HEK293T (cell line): ENCODE results near the gene SMC1A.
A peak's percentile ranks its signal among the peaks of the same experiment; 100 is the strongest.
"Not testable (repeated sequence)": the region's sequence is repeated elsewhere in the genome, so short reads cannot be mapped to it uniquely, and the experiment has no call there.

ENCODE experiments used
- CTCF ChIA-PET: fragments of 350-600 bp; formaldehyde crosslinking; extraction: SDS; loops from one replicate; lab custom pipeline; 2021; ENCODE audit warnings: antibody characterized with exemption, inconsistent platforms; lab: Yijun Ruan, JAX
- POLR2A ChIA-PET: fragments of 350-600 bp; formaldehyde crosslinking; extraction: SDS; loops from one replicate; lab custom pipeline; 2020; ENCODE audit warnings: antibody characterized with exemption, inconsistent platforms; lab: Yijun Ruan, JAX
- DNase-seq: peaks from one replicate; pipeline ENCODE4 v3.0.0; 2012; ENCODE audit warnings: mixed read lengths; ENCODE audit errors: extremely low spot score
- ARNT ChIP-seq: fragments of 450-650 bp; IDR thresholded peaks from 2 replicates; pipeline ENCODE4 v1.6.1; 2017; ENCODE audit warnings: mild to moderate bottlenecking
- BHLHE40 ChIP-seq: fragments of 450-650 bp; IDR thresholded peaks from 2 replicates; pipeline ENCODE4 v1.6.1; 2016; ENCODE audit warnings: mild to moderate bottlenecking, moderate library complexity, borderline replicate concordance
- CTBP1 ChIP-seq: fragments of 450-650 bp; IDR thresholded peaks from 2 replicates; pipeline ENCODE4 v1.6.1; 2016; ENCODE audit warnings: borderline replicate concordance
- ELF4 ChIP-seq: fragments of 450-650 bp; IDR thresholded peaks from 2 replicates; pipeline ENCODE4 v1.6.1; 2017; ENCODE audit warnings: antibody characterized with exemption
- FOXA1 ChIP-seq: fragments of 450-650 bp; IDR thresholded peaks from 2 replicates; pipeline ENCODE4 v1.6.1; 2016; ENCODE audit warnings: mild to moderate bottlenecking
- FOXK2 ChIP-seq: fragments of 450-650 bp; IDR thresholded peaks from 2 replicates; pipeline ENCODE4 v1.6.1; 2016; ENCODE audit warnings: mild to moderate bottlenecking
- FOXM1 ChIP-seq: fragments of 450-650 bp; IDR thresholded peaks from 2 replicates; pipeline ENCODE4 v1.6.1; 2017; ENCODE audit warnings: mild to moderate bottlenecking, borderline replicate concordance
- HDGF ChIP-seq: fragments of 450-650 bp; IDR thresholded peaks from 2 replicates; pipeline ENCODE4 v1.6.1; 2017; ENCODE audit warnings: antibody characterized with exemption, borderline replicate concordance
- L3MBTL2 ChIP-seq: fragments of 450-650 bp; conservative IDR thresholded peaks from 2 replicates; pipeline ENCODE4 v1.6.1; 2016; ENCODE audit warnings: mild to moderate bottlenecking
- LEF1 ChIP-seq: fragments of 450-650 bp; IDR thresholded peaks from 2 replicates; pipeline ENCODE4 v1.6.1; 2017; ENCODE audit warnings: mild to moderate bottlenecking, borderline replicate concordance
- NFRKB ChIP-seq: fragments of 450-650 bp; IDR thresholded peaks from 2 replicates; pipeline ENCODE4 v1.6.1; 2016; ENCODE audit warnings: mild to moderate bottlenecking, moderate library complexity
- PKNOX1 ChIP-seq: fragments of 450-650 bp; IDR thresholded peaks from 2 replicates; pipeline ENCODE4 v1.6.1; 2016
- SP1 ChIP-seq: fragments of 450-650 bp; IDR thresholded peaks from 2 replicates; pipeline ENCODE4 v1.6.1; 2017
- SUZ12 ChIP-seq: fragments of 450-650 bp; IDR thresholded peaks from 2 replicates; pipeline ENCODE4 v1.6.1; 2016; ENCODE audit warnings: mild to moderate bottlenecking
- TARDBP ChIP-seq: fragments of 450-650 bp; IDR thresholded peaks from 2 replicates; pipeline ENCODE4 v1.6.1; 2016
- ZNF384 ChIP-seq: fragments of 450-650 bp; IDR thresholded peaks from 2 replicates; pipeline ENCODE4 v1.6.1; 2016

SMC1A gene

GRCh38 chrX:53422086-53422860 lies at the start of gene SMC1A:
SMC1A (minus strand) TSS chrX:53422654; CDS start chrX:53422600, 54 bp downstream.
- ChIA-PET CTCF (interaction anchor here (0.7 to 1.5 kb wide), 4 partner anchors 59 to 202 kb away, joined by 3 to 6 read pairs (median 3); no protein-coding TSS in a partner anchor), POLR2A (interaction anchor here (0.5 to 2.7 kb wide), 33 partner anchors 10 to 454 kb away, joined by 3 to 40 read pairs (median 5); partner anchors contain the start of genes HSD17B10, HUWE1, IQSEC2 and KDM5C)
- peak; percentile 57; the same call in 1 of the 2 replicates for TF ChIP-seq BHLHE40
- TF ChIP-seq TARDBP: no peak
- no peak for TF ChIP-seq ARNT
- no peak; the same call in 1 of the 2 replicates for TF ChIP-seq SP1
- TF ChIP-seq LEF1: 0 out of 2 replicates have a peak, but pooled peaks have one; percentile 26
- no peak for TF ChIP-seq SUZ12
- no peak for TF ChIP-seq FOXA1
- TF ChIP-seq ZNF384: no peak
- no peak; the same call in 1 of the 2 replicates for TF ChIP-seq CTBP1
- no peak for TF ChIP-seq FOXK2
- TF ChIP-seq L3MBTL2: peak; percentile 86
- no peak for TF ChIP-seq NFRKB
- TF ChIP-seq FOXM1: no peak
- no peak for TF ChIP-seq HDGF
- TF ChIP-seq ELF4: peak; percentile 44
- TF ChIP-seq PKNOX1: peak; percentile 56; the same call in 1 of the 2 replicates
- DNase-seq: peak; percentile 98

GRCh38 chrX:53471346-53471745 lies 48.9 kb upstream of the SMC1A start:
- DNase-seq: no peak
- POLR2A ChIA-PET: no interaction called here
- CTCF ChIA-PET: no interaction called here
- TF ChIP-seq L3MBTL2: no peak
- no peak for TF ChIP-seq SP1
- no peak for TF ChIP-seq HDGF
- no peak for TF ChIP-seq ARNT
- TF ChIP-seq BHLHE40: no peak
- TF ChIP-seq FOXA1: no peak
- TF ChIP-seq LEF1: no peak
- TF ChIP-seq SUZ12: no peak
- TF ChIP-seq TARDBP: no peak
- no peak for TF ChIP-seq PKNOX1
- TF ChIP-seq ELF4: no peak
- no peak for TF ChIP-seq ZNF384
- no peak for TF ChIP-seq CTBP1
- TF ChIP-seq FOXM1: no peak
- TF ChIP-seq NFRKB: no peak
- no peak for TF ChIP-seq FOXK2

GRCh38 chrX:53468659-53469058 lies 46.2 kb upstream of the SMC1A start:
- not testable (repeated sequence) for DNase-seq
- POLR2A ChIA-PET: interaction anchor here (0.6 kb wide), 1 partner anchor 25 kb away, joined by 3 read pairs; no protein-coding TSS in a partner anchor
- CTCF ChIA-PET: interaction anchor here (0.6 kb wide), 1 partner anchor 172 kb away, joined by 3 read pairs; no protein-coding TSS in a partner anchor

GRCh38 chrX:53458082-53458481 lies 35.6 kb upstream of the SMC1A start:
- ChIA-PET CTCF (interaction anchor here (1.0 to 1.8 kb wide), 5 partner anchors 12 to 1462 kb away, joined by 5 to 8 read pairs (median 7); partner anchors contain the start of gene TRO), POLR2A (interaction anchor here (1.1 kb wide), 1 partner anchor 9 kb away, joined by 3 read pairs; no protein-coding TSS in a partner anchor)
- TF ChIP-seq ELF4: no peak
- TF ChIP-seq ZNF384: no peak
- TF ChIP-seq NFRKB: no peak
- no peak for TF ChIP-seq LEF1
- no peak for TF ChIP-seq TARDBP
- TF ChIP-seq SP1: no peak
- TF ChIP-seq BHLHE40: no peak
- no peak for TF ChIP-seq ARNT
- no peak for TF ChIP-seq FOXM1
- no peak for TF ChIP-seq HDGF
- no peak for TF ChIP-seq L3MBTL2
- no peak for TF ChIP-seq SUZ12
- no peak for TF ChIP-seq FOXK2
- TF ChIP-seq FOXA1: no peak
- no peak for TF ChIP-seq CTBP1
- TF ChIP-seq PKNOX1: no peak
- no peak for DNase-seq

GRCh38 chrX:53456254-53456653 lies 33.8 kb upstream of the SMC1A start:
- DNase-seq: no peak
- no peak for TF ChIP-seq TARDBP
- no peak for TF ChIP-seq FOXA1
- TF ChIP-seq PKNOX1: no peak
- TF ChIP-seq BHLHE40: no peak
- TF ChIP-seq ZNF384: no peak
- no peak for TF ChIP-seq L3MBTL2
- TF ChIP-seq HDGF: no peak
- TF ChIP-seq CTBP1: no peak
- no peak for TF ChIP-seq FOXM1
- no peak for TF ChIP-seq ELF4
- TF ChIP-seq FOXK2: no peak
- no peak for TF ChIP-seq NFRKB
- TF ChIP-seq LEF1: no peak
- no peak for TF ChIP-seq ARNT
- TF ChIP-seq SUZ12: no peak
- no peak for TF ChIP-seq SP1
- ChIA-PET CTCF (no interaction called here), POLR2A (no interaction called here)
